CD4-positive, alpha-beta T cell treated with Interleukin-1 beta for 1 hour (primary cell): ENCODE results near the gene GRM7.

Experiments
- DNase-seq, 2 donors: peaks; one replicate each; pipeline ENCODE4 v3.0.0-alpha.2; 2020 to 2022

GRM7 gene

GRCh38 chr3:7249493-7250076 is 388.7 kb downstream of the GRM7 start:
- DNase-seq = no peak

DNA sequence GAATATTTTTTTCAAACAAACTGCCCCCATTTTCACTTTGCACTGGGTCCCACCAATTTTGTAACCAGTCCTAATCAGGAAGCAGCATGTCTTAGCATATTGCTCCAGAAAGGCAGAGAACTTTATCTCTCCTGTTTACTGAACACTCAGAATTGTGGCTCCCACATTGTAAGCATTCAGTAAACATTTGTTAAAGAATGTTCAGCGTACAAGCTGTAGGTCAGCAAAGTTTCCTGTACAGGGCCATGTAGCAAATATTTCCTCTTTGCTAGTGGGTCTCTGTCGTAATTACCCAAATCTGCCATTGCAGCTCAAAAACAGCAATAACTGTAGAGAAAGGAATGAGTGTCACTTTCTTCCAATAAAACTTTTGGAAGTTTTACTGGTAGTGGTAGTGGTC is 393.3 kb downstream of the GRM7 start:
- no peak for DNase-seq

DNA sequence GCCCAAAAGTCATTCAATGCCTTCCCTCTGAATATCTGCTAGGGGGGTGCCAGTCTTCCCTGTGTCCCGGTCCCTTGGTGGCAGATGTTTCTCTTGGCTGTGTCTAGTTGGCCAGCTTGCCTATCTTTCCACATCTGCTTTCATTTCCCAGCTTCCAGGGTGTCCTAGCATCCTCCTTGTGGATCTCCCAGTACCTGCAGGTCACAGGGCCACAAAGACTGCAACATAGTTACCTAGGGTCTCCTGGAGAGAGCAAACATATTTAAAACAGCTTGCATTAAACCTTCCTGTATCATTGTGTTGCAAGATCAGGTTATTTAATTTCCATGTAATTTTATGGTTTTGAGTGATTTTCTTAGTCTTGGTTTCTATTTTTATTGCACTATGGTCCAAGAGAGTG is 400.1 kb downstream of the GRM7 start:
- no peak for DNase-seq

DNA sequence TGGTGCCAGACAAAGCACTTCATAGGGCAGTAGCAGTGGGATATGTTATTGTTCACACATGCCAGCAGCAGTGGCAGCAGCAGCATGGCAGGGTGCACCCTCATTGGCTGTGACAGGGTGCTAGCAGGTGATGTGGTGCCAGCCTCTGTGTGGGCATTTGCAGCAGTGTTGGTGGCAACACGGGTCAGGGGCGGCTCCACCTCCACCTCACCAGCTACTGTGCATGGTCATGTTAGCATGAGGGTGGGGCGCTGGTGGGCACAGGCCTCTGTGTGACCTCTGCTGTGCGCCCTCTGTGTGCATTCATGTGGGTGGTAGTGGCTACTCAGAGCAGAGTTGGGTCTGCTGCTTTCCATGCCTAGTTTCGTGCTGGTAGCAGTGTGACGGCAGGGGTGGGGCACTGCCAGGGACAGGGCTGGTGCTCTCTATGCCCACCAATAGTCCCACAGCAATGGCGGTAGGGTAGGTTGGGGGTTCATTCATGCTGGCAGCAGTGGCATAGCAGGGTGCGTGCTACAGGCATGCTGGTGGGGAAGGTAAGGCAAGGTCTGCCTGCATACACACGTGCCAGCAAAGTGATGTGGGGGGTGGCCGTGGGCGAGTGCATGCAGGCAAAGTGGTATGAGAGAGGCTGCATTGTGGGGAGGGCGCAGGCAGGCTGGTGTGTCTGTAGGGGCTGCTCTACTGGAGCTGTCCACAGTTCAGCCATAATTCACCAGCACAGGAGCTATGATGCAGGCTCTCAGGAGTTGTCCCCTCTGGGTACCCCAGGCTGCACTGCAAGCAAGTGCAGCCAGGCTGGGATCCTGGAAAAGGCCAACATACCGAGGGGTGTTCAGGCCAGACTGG is 402.7 kb downstream of the GRM7 start:
- DNase-seq = no peak

GRCh38 chr3:7264196-7264526 is 403.2 kb downstream of the GRM7 start:
- DNase-seq = no peak

DNA sequence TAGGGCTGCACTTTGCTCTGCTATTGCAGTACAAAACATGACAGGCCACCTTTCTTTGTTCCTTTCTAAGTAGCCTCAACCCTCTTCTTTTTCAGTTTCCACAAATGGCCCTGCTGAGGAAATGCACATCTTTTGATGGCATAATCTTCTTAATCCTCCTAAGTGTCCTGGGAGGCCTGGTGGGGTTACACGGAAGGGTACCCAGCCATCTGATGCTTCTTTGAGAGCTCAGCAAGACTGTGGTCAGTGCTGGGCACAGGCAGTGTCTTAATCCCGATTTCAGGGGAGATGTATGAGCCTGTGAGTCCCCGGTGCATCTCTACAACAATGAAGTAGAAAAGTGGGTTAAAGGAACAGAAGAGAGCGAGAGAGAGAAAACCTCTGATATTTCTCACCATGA is 404.8 kb downstream of the GRM7 start:
- DNase-seq = no peak

GRCh38 chr3:7266551-7266950 is 405.6 kb downstream of the GRM7 start:
- no peak for DNase-seq

- no peak for DNase-seq
These were observed 409.8 kb downstream of the GRM7 start for GRCh38 chr3:7270731-7271130.

- no peak for DNase-seq
These were observed 410.7 kb downstream of the GRM7 start for GRCh38 chr3:7271631-7272030.

GRCh38 chr3:7272203-7272602 is 411.3 kb downstream of the GRM7 start:
- DNase-seq = no peak

DNA sequence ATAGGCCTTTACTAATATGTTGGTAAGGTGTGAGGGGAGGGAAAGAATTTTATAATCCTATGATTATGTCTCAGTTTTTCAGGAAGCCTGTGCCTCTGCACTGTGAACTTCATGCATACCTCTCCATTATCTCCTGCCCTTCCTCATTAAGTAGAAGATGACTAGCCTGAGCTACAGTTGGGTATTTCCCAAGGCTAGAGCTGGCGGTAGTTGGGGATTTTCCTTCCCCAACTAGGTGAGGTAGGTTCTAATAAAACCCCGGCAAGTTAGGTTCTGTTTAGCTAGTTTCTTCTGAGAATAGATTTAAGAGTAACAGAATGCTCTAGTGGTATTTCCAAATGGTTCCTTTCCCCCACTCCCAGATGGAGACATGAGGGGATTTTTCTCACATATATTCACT is 414.5 kb downstream of the GRM7 start:
- DNase-seq = no peak

GRCh38 chr3:7280318-7280717 is 419.4 kb downstream of the GRM7 start:
- no peak for DNase-seq

DNA sequence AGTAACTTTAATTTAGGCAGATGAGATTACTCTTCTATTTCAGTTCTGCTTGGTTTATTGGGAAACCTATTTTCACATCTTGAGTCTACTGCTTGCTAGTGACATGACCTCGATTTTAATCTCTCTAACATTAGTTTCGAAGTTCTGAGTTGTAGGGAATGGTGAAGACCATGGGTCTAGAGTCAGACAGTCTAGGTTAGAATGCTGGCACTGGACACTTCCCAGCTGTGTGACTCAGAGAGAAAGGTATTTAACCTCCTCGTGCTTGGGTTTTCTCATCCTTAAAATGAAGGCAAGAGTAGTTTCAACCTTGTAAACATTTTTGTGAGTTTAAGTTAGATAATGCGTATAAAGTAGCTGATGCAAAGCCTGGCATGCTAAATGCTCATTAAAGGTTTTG is 422.1 kb downstream of the GRM7 start:
- no peak for DNase-seq

- DNase-seq = no peak
These were observed 424.6 kb downstream of the GRM7 start for GRCh38 chr3:7285505-7285904.

DNA sequence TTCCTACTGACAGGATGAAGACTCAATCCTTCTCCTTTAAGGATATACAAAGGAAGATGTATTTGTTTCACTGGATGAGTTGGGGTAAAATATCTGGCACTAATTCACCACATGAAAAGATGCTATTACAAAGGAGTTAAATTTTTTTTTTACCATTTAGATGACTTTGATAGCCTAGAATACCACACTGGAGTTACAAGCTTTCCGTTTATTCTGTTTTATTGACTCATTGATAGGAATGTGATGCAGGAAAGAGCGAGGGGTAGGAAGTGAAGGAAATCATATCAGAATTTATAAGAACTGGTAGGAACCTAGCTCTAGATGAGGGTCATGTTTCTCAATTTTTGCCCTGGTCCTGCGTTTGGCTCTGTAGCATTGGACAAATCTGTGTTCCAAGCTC is 427.2 kb downstream of the GRM7 start:
- no peak for DNase-seq

DNA sequence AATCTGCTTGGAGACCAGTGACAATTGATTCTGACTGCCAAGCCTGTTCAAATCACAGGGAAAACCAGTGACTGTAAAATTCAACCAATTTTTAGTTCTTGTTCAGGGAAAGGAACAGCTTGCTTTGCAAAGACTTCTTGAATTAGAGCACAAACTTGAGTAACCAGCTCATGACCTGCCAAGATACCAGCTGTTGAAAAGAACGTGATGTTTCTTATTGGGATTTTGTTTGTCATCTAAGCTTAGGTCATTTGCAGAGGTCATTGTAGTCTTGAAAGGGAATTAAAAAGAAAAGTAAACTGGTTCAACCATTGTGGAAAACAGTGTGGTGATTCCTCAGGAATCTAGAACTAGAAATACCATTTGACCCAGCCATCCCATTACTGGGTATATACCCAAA is 428.2 kb downstream of the GRM7 start:
- no peak for DNase-seq

- DNase-seq = no peak
These were observed 429.3 kb downstream of the GRM7 start for GRCh38 chr3:7290077-7290825.

DNA sequence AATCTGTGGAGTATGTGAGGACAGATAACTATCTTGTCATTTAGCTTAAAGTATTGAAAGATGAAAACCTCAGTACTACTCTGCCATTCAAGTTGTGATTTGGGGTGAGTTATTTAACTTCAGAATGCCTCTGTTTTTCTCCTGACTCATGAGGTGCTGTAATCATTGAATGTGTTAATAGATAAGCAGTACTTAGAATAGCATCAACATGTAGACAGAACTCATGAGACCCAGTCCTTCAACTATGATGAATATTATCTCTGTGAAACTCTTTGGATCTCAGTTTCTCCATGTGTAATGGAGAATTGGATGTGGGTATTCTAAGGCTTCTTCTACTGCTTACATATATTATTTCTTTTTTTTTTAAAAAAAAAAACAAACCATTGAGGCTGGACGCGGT is 431.4 kb downstream of the GRM7 start:
- no peak for DNase-seq

DNA sequence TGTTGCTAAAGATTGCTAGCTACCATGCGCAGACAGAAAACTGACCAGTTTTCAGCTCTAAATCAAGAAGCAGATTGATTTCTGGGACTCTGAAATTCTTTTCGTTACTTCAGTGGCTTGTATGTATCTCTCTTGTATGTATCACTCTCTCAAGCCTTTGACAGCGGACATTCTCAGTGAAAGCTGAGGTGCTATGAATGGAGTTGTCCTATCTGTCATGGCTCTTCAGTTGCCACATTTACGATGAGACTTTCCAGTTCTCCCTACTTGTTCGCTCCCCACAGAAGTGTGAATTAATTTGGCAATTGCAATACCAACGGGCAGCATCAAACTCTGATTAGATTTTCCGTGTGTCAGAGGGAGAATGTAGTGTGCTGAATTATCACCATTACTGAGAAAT is 432.4 kb downstream of the GRM7 start:
- no peak for DNase-seq

GRCh38 chr3:7305561-7305960 is 444.6 kb downstream of the GRM7 start:
- no peak for DNase-seq

DNA sequence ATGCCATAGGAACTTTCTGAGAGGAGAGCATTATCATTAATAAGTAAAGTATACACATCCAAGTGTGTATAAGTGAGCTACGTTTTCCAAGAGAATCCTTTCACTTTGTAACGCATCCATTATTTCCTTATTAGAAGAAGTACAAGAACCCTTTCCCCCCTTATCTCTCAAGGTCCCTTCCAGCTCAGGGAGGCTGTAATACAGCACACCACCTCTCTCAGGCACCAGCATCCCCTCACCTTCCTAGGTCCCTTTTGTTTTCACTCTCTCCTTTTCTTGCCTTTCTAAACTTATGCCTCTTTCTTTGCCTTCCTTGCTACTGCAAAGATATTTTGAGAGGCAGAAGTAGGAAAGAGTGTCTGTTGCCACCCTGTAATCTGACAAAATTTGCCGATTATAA is 446.0 kb downstream of the GRM7 start:
- DNase-seq = no peak

- no peak for DNase-seq
These were observed 446.5 kb downstream of the GRM7 start for GRCh38 chr3:7307410-7307809.

- no peak for DNase-seq
These were observed 448.8 kb downstream of the GRM7 start for GRCh38 chr3:7309641-7310102.

DNA sequence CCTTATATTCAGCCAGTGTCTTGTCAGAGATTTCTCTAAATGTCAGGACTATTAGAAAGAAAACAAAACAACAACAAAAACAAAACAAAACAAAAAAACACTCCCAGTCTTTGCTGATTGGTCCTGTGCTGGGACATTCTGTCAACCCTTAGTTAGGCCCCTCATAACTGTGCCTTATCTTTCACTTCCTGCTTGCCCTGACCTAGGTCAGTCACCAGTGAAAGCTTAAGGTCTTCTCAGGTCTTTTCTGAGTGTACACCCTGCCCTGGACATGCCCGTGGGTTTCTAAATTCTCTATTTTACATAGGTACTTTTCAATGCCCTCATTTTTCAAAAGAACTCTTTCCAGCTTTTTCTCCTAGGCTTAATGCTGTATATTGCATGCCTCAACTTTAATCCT is 454.1 kb downstream of the GRM7 start:
- DNase-seq = no peak
